GM12872 (cell line): ENCODE data around the gene DBN1.

Source experiments
- TF ChIP-seq, protein P1 (sequence below): IDR thresholded peaks from 3 replicates; pipeline ENCODE4 v1.5.1; 2011; ENCODE audit warnings: low read depth, mild to moderate bottlenecking, low read length, moderate library complexity; ENCODE audit not compliant: insufficient read depth

The DBN1 gene

GRCh38 chr5:177478711-177479646 is 5.5 kb upstream of the DBN1 start:
- TF ChIP-seq, protein P1, sequence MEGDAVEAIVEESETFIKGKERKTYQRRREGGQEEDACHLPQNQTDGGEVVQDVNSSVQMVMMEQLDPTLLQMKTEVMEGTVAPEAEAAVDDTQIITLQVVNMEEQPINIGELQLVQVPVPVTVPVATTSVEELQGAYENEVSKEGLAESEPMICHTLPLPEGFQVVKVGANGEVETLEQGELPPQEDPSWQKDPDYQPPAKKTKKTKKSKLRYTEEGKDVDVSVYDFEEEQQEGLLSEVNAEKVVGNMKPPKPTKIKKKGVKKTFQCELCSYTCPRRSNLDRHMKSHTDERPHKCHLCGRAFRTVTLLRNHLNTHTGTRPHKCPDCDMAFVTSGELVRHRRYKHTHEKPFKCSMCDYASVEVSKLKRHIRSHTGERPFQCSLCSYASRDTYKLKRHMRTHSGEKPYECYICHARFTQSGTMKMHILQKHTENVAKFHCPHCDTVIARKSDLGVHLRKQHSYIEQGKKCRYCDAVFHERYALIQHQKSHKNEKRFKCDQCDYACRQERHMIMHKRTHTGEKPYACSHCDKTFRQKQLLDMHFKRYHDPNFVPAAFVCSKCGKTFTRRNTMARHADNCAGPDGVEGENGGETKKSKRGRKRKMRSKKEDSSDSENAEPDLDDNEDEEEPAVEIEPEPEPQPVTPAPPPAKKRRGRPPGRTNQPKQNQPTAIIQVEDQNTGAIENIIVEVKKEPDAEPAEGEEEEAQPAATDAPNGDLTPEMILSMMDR: no peak

DNA sequence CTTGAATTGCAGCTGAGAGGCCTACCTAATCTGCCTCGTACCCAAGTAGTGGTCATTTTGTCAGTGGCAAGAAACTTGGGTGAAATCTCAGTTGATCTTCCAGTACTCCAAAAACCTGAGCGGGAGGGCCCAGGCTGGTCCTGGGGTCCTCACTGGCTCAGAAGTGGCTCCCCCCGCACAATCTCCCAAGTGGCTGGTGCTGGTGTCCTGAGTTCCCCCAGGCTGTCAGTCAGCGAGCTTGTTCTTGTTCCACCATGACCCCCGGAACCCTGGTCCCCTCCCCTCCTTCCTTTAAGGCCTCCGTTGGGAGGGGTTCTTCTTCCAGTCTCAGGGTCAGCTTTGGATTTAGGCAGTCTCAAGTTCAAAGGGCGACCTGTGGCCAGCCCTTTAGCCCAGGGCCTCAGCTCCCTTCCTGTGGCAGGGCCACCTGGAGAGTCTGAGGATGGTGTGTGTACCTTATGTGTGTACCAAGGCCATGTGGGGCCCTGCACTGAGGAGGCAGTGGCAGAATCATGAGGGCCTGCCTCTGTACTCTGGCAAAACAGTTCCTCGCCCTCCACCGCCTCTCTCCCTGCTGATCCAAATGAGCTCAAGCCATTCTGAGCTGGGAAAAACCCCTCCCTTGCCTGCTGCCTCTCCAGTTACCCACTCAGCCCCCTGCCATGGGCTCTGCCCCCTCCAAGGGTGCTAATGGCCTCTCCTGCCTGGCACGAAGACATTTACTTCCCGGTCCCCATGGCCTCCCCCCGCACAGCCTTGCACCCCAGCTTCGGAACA is 4.5 kb upstream of the DBN1 start:
- TF ChIP-seq, protein P1: no peak

- TF ChIP-seq, protein P1: no peak
These were observed 3.2 kb upstream of the DBN1 start for GRCh38 chr5:177476531-177477233.

GRCh38 chr5:177475563-177476427 is 2.4 kb upstream of the DBN1 start:
- TF ChIP-seq, protein P1: no peak

GRCh38 chr5:177474846-177475562 is 1.6 kb upstream of the DBN1 start:
- TF ChIP-seq, protein P1: no peak

DNA sequence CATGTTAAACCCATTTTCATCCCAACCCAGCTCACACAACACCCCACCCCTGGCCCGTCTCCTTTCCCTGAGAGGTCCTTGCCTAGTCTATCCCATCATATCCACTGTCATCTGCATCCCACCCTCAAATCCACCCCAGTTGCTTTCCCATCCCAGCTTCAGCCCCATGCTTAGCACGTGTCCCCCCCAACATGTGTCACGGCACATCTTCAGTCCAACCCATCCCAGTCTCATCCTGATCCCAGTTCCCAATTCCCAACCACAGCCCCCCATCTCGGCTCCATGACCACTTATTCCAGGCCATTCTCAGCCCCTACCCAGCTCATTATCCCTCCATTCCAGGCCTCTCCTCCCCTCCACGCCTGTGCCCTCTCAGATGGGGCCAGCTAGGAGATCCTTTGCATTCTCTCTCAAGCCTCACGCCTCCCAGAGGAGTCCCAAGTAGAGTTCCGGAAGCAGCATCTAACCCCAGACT is 605 bp upstream of the DBN1 start:
- TF ChIP-seq, protein P1: no peak
